ENCODE data around the gene UPF3B.

The UPF3B gene

GRCh38 chrX:119887721-119888425 lies 35.1 kb upstream of the UPF3B start:
- DNase-seq (ENCODE audit: low read depth): no peak
- no peak for TF ChIP-seq MAX (IDR thresholded peaks at IDR 0.05; ENCODE audit: low read depth, low read length)
- no peak for TF ChIP-seq MYC (IDR thresholded peaks at IDR 0.05; ENCODE audit: low read depth, low read length)
- TF ChIP-seq POLR2A (IDR thresholded peaks at IDR 0.05; ENCODE audit: extremely low read depth, insufficient read length): no peak
- TF ChIP-seq CTCF (IDR thresholded peaks at IDR 0.05; ENCODE audit: low read depth, low read length): no peak
- H3K4me3 ChIP-seq (ENCODE audit: low read depth, low read length): no peak overlapping the region

GRCh38 chrX:119885554-119886428 lies 33.0 kb upstream of the UPF3B start:
- no peak for TF ChIP-seq MAX (IDR thresholded peaks at IDR 0.05; ENCODE audit: low read depth, low read length)
- no peak for TF ChIP-seq POLR2A (IDR thresholded peaks at IDR 0.05; ENCODE audit: extremely low read depth, insufficient read length)
- TF ChIP-seq CTCF (IDR thresholded peaks at IDR 0.05; ENCODE audit: low read depth, low read length): no peak
- TF ChIP-seq MYC (IDR thresholded peaks at IDR 0.05; ENCODE audit: low read depth, low read length): no peak

GRCh38 chrX:119880552-119881437 lies 28.0 kb upstream of the UPF3B start:
- DNase-seq (ENCODE audit: low read depth): peak; percentile 72
- TF ChIP-seq MYC (IDR thresholded peaks at IDR 0.05; ENCODE audit: low read depth, low read length) (no peak), CTCF (IDR thresholded peaks at IDR 0.05; ENCODE audit: low read depth, low read length) (peak; percentile 66)
- H3K4me3 ChIP-seq (ENCODE audit: low read depth, low read length): no peak overlapping the region

More at GRCh38 chrX:119885554-119886428, 33.0 kb upstream of the UPF3B start:
- DNase-seq (ENCODE audit: low read depth): peak; percentile 37
- no peak overlapping the region for H3K4me3 ChIP-seq (ENCODE audit: low read depth, low read length)

GRCh38 chrX:119880076-119880475 lies 27.3 kb upstream of the UPF3B start:
- H3K4me3 ChIP-seq (ENCODE audit: low read depth, low read length): no peak overlapping the region
- no peak for DNase-seq (ENCODE audit: low read depth)
- TF ChIP-seq POLR2A (IDR thresholded peaks at IDR 0.05; ENCODE audit: extremely low read depth, insufficient read length): no peak
- TF ChIP-seq MAX (IDR thresholded peaks at IDR 0.05; ENCODE audit: low read depth, low read length): no peak
- no peak for TF ChIP-seq MYC (IDR thresholded peaks at IDR 0.05; ENCODE audit: low read depth, low read length)
- no peak for TF ChIP-seq CTCF (IDR thresholded peaks at IDR 0.05; ENCODE audit: low read depth, low read length)

- DNase-seq (ENCODE audit: low read depth): no peak
- TF ChIP-seq MYC (IDR thresholded peaks at IDR 0.05; ENCODE audit: low read depth, low read length) (no peak), CTCF (IDR thresholded peaks at IDR 0.05; ENCODE audit: low read depth, low read length) (no peak), MAX (IDR thresholded peaks at IDR 0.05; ENCODE audit: low read depth, low read length) (no peak), POLR2A (IDR thresholded peaks at IDR 0.05; ENCODE audit: extremely low read depth, insufficient read length) (no peak)
- no peak overlapping the region for H3K4me3 ChIP-seq (ENCODE audit: low read depth, low read length)
Measured at GRCh38 chrX:119878740-119879139, 26.0 kb upstream of the UPF3B start.
